BJ (cell line): ENCODE data around the gene LIMS1. TPM values are rescaled to one million over a fixed set of nuclear protein-coding genes. Genes with fewer than 3 reads are reported as not detected.

Source experiments
- CTCF ChIA-PET: fragments of 350-600 bp; formaldehyde crosslinking; extraction: SDS; loops from one replicate; lab custom pipeline; 2021; ENCODE audit warnings: antibody characterized with exemption, inconsistent platforms; lab: Yijun Ruan, JAX
- POLR2A ChIA-PET: fragments of 300-600 bp; sonication (Branson Sonifier 250); formaldehyde crosslinking; extraction: SDS; loops from one replicate; lab custom pipeline; 2021; ENCODE audit warnings: antibody characterized with exemption; lab: Charles Lee
- DNase-seq: peaks from one replicate; pipeline ENCODE4 v3.0.0-alpha.2; 2011; ENCODE audit warnings: low read depth
- H3K27me3 ChIP-seq: 2 replicates; pipeline ENCODE4 v1.6.0; 2011; ENCODE audit warnings: low read length; ENCODE audit not compliant: control insufficient read depth, insufficient read depth
- H3K36me3 ChIP-seq: 2 replicates; pipeline ENCODE4 v1.5.1; 2011; ENCODE audit warnings: low read length; ENCODE audit not compliant: control insufficient read depth, insufficient read depth
- H3K4me3 ChIP-seq: 2 replicates; pipeline ENCODE4 v1.5.1; 2011; ENCODE audit warnings: low read depth, mild to moderate bottlenecking, control low read depth, low read length
- polyA plus RNA-seq: library from polyadenylated mRNA; depleted of rRNA; stranded (reverse); fragments of >200 nt; gene quantifications from 2 replicates; pipeline ENCODE4 v1.2.3, GENCODE V29; 2011
- TF ChIP-seq, protein P1 (sequence below): IDR thresholded peaks from 2 replicates; pipeline ENCODE4 v1.5.1; 2011; ENCODE audit warnings: low read depth, mild to moderate bottlenecking, control low read depth, inconsistent platforms, low read length, moderate library complexity; ENCODE audit not compliant: insufficient read depth

LIMS1 gene
- polyA plus RNA-seq, 1 experiment = 103 TPM

DNA sequence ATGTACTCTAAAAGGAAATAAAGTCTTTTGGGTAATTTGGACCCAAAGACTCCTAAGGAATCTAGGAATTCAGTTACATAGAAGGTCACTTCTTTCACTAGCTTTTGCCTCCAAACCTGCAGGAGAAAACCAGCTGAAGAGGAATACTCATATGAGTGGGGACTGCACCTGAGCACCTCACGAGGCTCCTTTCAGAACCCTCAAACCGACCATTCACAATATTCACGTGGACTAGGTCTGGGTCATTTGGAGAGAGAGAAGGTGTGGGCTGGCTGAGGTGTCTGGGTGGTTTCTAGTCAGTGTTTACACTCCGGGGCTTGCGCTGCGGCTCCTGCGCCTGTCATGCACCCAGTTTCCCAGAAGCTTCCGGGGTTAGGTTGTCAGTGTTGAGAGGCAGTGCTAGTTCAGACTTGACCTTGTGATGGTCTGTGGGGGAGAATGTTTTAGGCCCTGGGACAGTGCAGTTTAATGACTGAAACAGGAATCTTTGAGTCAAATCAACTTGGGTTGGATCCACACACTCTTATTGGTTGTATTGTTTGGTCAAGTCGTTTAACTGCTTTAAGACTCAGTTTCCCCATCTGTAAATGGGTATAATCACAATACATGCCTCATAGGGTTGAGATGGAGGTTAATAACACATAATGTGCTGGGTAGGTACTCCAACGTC, 78.4 kb downstream of the LIMS1 start:
- ChIA-PET POLR2A (no interaction called here), CTCF (interaction anchor here (0.6 to 5.7 kb wide), 4 partner anchors 12 to 264 kb away, joined by 3 to 50 read pairs (median 3); no protein-coding TSS in a partner anchor)
- Histone ChIP-seq H3K36me3 (no peaks in the 10 kb centered on the region), H3K4me3 (no peak overlapping the region), H3K27me3 (no peaks in the 10 kb centered on the region)
- no peak for DNase-seq
- TF ChIP-seq, protein P1, sequence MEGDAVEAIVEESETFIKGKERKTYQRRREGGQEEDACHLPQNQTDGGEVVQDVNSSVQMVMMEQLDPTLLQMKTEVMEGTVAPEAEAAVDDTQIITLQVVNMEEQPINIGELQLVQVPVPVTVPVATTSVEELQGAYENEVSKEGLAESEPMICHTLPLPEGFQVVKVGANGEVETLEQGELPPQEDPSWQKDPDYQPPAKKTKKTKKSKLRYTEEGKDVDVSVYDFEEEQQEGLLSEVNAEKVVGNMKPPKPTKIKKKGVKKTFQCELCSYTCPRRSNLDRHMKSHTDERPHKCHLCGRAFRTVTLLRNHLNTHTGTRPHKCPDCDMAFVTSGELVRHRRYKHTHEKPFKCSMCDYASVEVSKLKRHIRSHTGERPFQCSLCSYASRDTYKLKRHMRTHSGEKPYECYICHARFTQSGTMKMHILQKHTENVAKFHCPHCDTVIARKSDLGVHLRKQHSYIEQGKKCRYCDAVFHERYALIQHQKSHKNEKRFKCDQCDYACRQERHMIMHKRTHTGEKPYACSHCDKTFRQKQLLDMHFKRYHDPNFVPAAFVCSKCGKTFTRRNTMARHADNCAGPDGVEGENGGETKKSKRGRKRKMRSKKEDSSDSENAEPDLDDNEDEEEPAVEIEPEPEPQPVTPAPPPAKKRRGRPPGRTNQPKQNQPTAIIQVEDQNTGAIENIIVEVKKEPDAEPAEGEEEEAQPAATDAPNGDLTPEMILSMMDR = no peak

DNA sequence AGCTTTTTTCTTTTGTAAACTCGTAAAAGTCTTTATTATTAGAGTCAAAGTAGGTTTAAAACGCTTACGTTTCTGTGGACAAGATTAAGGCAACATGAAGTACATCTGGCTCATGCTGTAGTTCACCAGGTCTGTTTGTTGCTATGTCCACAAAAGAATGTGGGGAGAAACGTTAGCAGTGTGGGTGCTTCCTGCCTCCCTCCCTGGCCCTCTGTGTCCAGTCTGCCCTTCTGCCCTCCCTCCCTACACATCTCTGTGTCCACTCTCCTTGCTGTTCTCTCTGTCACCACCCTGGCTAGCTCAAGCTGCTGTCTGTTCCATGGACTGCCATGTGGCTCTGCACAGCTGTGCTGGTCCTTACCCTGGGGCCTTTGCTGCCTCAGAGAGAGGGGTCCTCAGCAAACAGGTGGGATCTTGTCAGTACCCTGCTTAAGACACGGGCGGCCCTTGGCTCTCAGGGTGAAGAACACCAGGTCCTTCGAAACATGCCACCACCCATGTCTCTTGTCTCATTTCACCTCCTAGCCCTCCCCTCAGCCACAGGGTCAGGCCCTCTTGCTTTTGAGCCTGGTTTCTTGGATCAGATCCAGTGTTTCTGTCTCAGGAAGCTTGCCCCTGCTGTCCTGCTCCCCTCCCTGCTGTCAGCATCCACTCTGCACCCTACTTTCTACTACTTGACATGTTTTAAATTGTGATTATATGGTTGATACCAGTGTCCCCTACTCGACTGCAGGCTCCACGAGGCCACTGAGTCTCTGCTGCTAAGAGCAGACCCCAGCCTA, 79.2 kb downstream of the LIMS1 start:
- TF ChIP-seq, protein P1 = no peak
- CTCF ChIA-PET = interaction anchor here (1.2 to 5.7 kb wide), 2 partner anchors 11 to 23 kb away, joined by 3 to 50 read pairs; no protein-coding TSS in a partner anchor
- no peak for DNase-seq

GRCh38 chr2:108614043-108614545, 79.8 kb downstream of the LIMS1 start:
- Histone ChIP-seq H3K36me3 (no peaks in the 10 kb centered on the region), H3K27me3 (no peaks in the 10 kb centered on the region), H3K4me3 (no peak overlapping the region)
- CTCF ChIA-PET = interaction anchor here (5.7 kb wide), 1 partner anchor 22 kb away, joined by 50 read pairs; no protein-coding TSS in a partner anchor
- no peak for DNase-seq
- POLR2A ChIA-PET = no interaction called here
- TF ChIP-seq, protein P1 = no peak

More for the DNA sequence above, 79.2 kb downstream of the LIMS1 start:
- POLR2A ChIA-PET = no interaction called here
- Histone ChIP-seq H3K27me3 (no peaks in the 10 kb centered on the region), H3K36me3 (no peaks in the 10 kb centered on the region), H3K4me3 (no peak overlapping the region)

DNA sequence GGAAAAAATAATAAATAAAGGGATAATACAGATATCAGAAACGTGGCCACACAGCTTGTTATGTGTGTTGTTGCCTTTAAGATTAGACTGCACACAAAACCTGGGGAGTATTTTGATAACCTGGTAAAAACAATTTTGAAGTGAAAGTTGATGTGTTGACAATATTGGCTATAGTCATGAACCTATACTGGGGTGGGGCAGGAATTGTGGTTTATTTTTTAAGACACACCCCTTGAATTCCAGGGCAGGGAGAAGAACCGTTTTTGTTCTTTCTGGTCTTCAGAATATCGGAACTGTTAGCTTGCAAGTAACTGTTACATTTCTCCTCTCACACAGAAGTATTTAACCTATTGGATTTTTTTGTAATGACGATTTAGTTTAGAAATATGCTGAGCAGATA, 80.4 kb downstream of the LIMS1 start:
- CTCF ChIA-PET = interaction anchor here (5.7 kb wide), 1 partner anchor 22 kb away, joined by 50 read pairs; no protein-coding TSS in a partner anchor

More for the DNA sequence above, 80.4 kb downstream of the LIMS1 start:
- POLR2A ChIA-PET = no interaction called here
- DNase-seq = no peak
- Histone ChIP-seq H3K27me3 (no peaks in the 10 kb centered on the region), H3K36me3 (no peaks in the 10 kb centered on the region), H3K4me3 (no peak overlapping the region)
- TF ChIP-seq, protein P1 = no peak
